ENCODE data around the gene CACNA1C.

GRCh38 chr12:2187195-2187945, 134.6 kb downstream of the CACNA1C start:
- TF ChIP-seq POLR2A (IDR thresholded peaks at IDR 0.05) (no peak), CTCF (IDR thresholded peaks at IDR 0.05) (no peak)
